Gastroesophageal sphincter (tissue), 4 donors: Measurements from ENCODE around the gene BRSK1. TPM values are rescaled to one million over a fixed set of nuclear protein-coding genes. Genes with fewer than 3 reads are reported as not detected.

Experiments
- ATAC-seq: fragments of 150-250 bp; one replicate; pipeline ENCODE4 v1.9.1; 2016; ENCODE audit warnings: mild to moderate bottlenecking, moderate library complexity
- H3K27ac ChIP-seq, 4 donors: fragments of 200-600 bp; sonication (generic) in 3 of 4; 1 replicate in 3 of 4; 2 replicates in 1 of 4; pipeline ENCODE4 v1.5.1; 2016 to 2019
- H3K27me3 ChIP-seq: fragments of 200-600 bp; sonication (generic); one replicate; pipeline ENCODE4 v1.5.1; 2019
- H3K36me3 ChIP-seq, 2 donors: fragments of 200-600 bp; sonication (generic); one replicate each; pipeline ENCODE4 v1.5.1; 2019; ENCODE audit warnings: control low read depth in 1 of 2
- H3K4me1 ChIP-seq, 3 donors: fragments of 200-600 bp; sonication (generic); 1 replicate in 2 of 3; 2 replicates in 1 of 3; pipeline ENCODE4 v1.5.1; 2016 to 2019; ENCODE audit warnings: control low read depth in 2 of 3
- H3K4me3 ChIP-seq, 2 donors: fragments of 200-600 bp; sonication (generic); one replicate each; pipeline ENCODE4 v1.5.1; 2019; ENCODE audit warnings: mild to moderate bottlenecking in 1 of 2, moderate library complexity in 1 of 2
- H3K9me3 ChIP-seq, 3 donors: fragments of 200-600 bp; sonication (generic); one replicate each; pipeline ENCODE4 v1.5.1; 2017 to 2019; ENCODE audit warnings: control low read depth in 2 of 3
- CTCF ChIP-seq, 4 experiments: fragments of 200-600 bp in 2 of 4; fragments of 450-650 bp in 2 of 4; sonication (generic) in 1 of 4; IDR thresholded peaks; one replicate each; pipeline ENCODE4 v1.5.1; 2017 to 2019; ENCODE audit warnings: antibody characterized with exemption in 4 of 4, mild to moderate bottlenecking in 2 of 4, moderate library complexity in 2 of 4
- EP300 ChIP-seq: sonication (generic); formaldehyde crosslinking; IDR thresholded peaks from one replicate; pipeline ENCODE4 v1.6.1; 2017; ENCODE audit warnings: antibody characterized with exemption, mild to moderate bottlenecking
- POLR2A ChIP-seq, 2 donors: fragments of 450-650 bp; IDR thresholded peaks; one replicate each; pipeline ENCODE4 v1.6.1; 2017; ENCODE audit warnings: antibody characterized with exemption in 2 of 2, mild to moderate bottlenecking in 2 of 2, moderate library complexity in 1 of 2
- POLR2AphosphoS5 ChIP-seq: sonication (generic); formaldehyde crosslinking; IDR thresholded peaks from one replicate; pipeline ENCODE4 v1.6.1; 2017; ENCODE audit warnings: antibody characterized with exemption
- WGBS, 2 donors: methylation state at CpG; one replicate each; pipeline ENCODE4 v1.1.5; 2018; ENCODE audit warnings: low coverage in 1 of 2; 5-methylcytosine and 5-hydroxymethylcytosine counted together
- total RNA-seq, 4 donors: library from RNA; depleted of rRNA; stranded (reverse); fragments of >200 nt; gene quantifications; one replicate each; pipeline ENCODE4 v1.1.0, GENCODE V29; 2016

Gene BRSK1
- total RNA-seq, 4 donors from 2014 or later, result 4.0 to 19.8 (median 8.8) TPM

GRCh38 chr19:55259540-55260210, 24.1 kb upstream of the BRSK1 start:
- Histone ChIP-seq H3K4me3 (peak overlapping the region; percentile 26 to 96), H3K27me3 (no peaks in the 10 kb centered on the region), H3K36me3 (peaks cover 0 to 11% of the 10 kb centered on the region in 2 donors), H3K27ac (peak overlapping the region; percentile 86 to 94 (median 91)), H3K9me3 (no peaks in the 10 kb centered on the region), H3K4me1 (peaks cover 0 to 42% (median 31%) of the 10 kb centered on the region in 3 donors)
- WGBS, 2 donors, result 28 to 73% methylated on average over 9 to 15 of the region's 29 CpGs
- no peak for ATAC-seq
- TF ChIP-seq POLR2A (IDR thresholded peaks at IDR 0.05), result no peak
- no peak for TF ChIP-seq POLR2AphosphoS5
- no peak for TF ChIP-seq CTCF (IDR thresholded peaks at IDR 0.05)
- no peak for TF ChIP-seq EP300

GRCh38 chr19:55261671-55262126, 22.1 kb upstream of the BRSK1 start:
- TF ChIP-seq EP300, result no peak
- no peak for TF ChIP-seq POLR2A (IDR thresholded peaks at IDR 0.05)
- TF ChIP-seq CTCF (IDR thresholded peaks at IDR 0.05), result no peak
- no peak for TF ChIP-seq POLR2AphosphoS5
- 85% methylated on average over 5 of the region's 13 CpGs; no CpG with 5 or more reads in 1 of the 2 donors for WGBS, 2 donors
- Histone ChIP-seq H3K27me3 (no peaks in the 10 kb centered on the region), H3K36me3 (peaks cover 0 to 23% of the 10 kb centered on the region in 2 donors), H3K27ac (no peak overlapping the region), H3K9me3 (no peaks in the 10 kb centered on the region), H3K4me3 (no peak overlapping the region), H3K4me1 (peaks cover 0 to 21% (median 13%) of the 10 kb centered on the region in 3 donors)
- ATAC-seq, result no peak

DNA sequence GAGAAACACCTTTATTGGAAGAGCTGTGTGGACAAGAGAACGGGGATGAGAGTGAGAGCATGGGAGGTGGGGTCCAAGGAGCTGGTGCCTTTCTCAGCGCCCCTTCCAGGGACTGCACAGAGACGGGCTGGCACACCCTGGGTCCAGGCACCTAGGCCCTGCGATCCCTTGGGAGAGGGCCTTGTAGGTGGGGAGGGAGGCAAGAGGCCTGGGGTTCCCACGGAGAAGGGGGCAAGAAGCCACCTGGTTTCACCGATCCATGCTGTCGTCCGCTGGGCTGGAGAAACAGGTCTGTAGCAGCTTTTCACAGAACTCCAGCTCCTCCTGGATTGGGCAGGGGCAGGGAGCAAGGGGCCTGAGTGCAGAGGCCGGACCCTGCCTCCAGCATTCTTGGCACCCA, 21.4 kb upstream of the BRSK1 start:
- H3K36me3 ChIP-seq, result peaks cover 0 to 23% of the 10 kb centered on the region in 2 donors
- ATAC-seq, result no peak
- H3K27me3 ChIP-seq, result no peaks in the 10 kb centered on the region
- peaks cover 0 to 15% (median 8%) of the 10 kb centered on the region in 3 donors for H3K4me1 ChIP-seq
- no peak overlapping the region for H3K27ac ChIP-seq
- H3K4me3 ChIP-seq, result no peak overlapping the region
- TF ChIP-seq POLR2AphosphoS5 (no peak), EP300 (no peak), CTCF (IDR thresholded peaks at IDR 0.05) (no peak), POLR2A (IDR thresholded peaks at IDR 0.05) (no peak)
- WGBS, 2 donors, result 97% methylated on average over 6 of the region's 9 CpGs; no CpG with 5 or more reads in 1 of the 2 donors
- H3K9me3 ChIP-seq, result no peaks in the 10 kb centered on the region

- H3K9me3 ChIP-seq, result no peaks in the 10 kb centered on the region
- H3K4me1 ChIP-seq, result peaks cover 0 to 6% (median 4%) of the 10 kb centered on the region in 3 donors
- TF ChIP-seq EP300 (no peak), CTCF (IDR thresholded peaks at IDR 0.05) (no peak), POLR2A (IDR thresholded peaks at IDR 0.05) (no peak), POLR2AphosphoS5 (no peak)
- whole genome bisulfite sequencing, 2 donors, result 71 to 85% methylated on average over 5 of the region's 5 CpGs
- no peak overlapping the region for H3K27ac ChIP-seq
- no peaks in the 10 kb centered on the region for H3K27me3 ChIP-seq
- H3K36me3 ChIP-seq, result peaks cover 0 to 45% of the 10 kb centered on the region in 2 donors
- no peak for ATAC-seq
- H3K4me3 ChIP-seq, result no peak overlapping the region
Measured at GRCh38 chr19:55264531-55264930, 19.3 kb upstream of the BRSK1 start.

DNA sequence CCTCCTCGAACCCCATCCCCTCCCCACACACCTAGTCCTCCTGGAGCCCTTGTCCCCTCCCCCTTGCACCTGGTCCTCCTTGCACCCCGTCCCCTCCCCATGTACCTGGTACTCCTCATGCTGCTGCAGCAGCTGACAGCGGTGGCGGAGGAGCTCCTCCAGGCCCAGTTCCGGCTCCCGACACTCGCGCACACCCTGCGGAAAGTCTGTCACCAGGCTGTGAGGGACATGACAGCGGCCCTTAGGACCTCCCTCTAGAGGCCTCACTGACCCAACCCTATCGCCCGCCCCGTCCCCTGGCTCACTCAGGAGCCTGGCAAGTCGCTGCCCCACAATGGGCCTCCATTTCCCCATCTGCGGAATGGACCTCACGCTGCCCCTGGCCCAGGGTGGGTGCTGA, 18.6 kb upstream of the BRSK1 start:
- Histone ChIP-seq H3K9me3 (no peaks in the 10 kb centered on the region), H3K4me3 (no peak overlapping the region), H3K27me3 (no peaks in the 10 kb centered on the region), H3K27ac (no peak overlapping the region), H3K4me1 (no peaks in the 10 kb centered on the region), H3K36me3 (peaks cover 0 to 51% of the 10 kb centered on the region in 2 donors)
- no peak for TF ChIP-seq EP300
- no peak for TF ChIP-seq CTCF (IDR thresholded peaks at IDR 0.05)
- TF ChIP-seq POLR2AphosphoS5, result no peak
- no peak for TF ChIP-seq POLR2A (IDR thresholded peaks at IDR 0.05)
- no peak for ATAC-seq
- 62% methylated on average over 3 of the region's 16 CpGs; no CpG with 5 or more reads in 1 of the 2 donors for WGBS, 2 donors
